ENCODE results near the gene MACROD2.

DNA sequence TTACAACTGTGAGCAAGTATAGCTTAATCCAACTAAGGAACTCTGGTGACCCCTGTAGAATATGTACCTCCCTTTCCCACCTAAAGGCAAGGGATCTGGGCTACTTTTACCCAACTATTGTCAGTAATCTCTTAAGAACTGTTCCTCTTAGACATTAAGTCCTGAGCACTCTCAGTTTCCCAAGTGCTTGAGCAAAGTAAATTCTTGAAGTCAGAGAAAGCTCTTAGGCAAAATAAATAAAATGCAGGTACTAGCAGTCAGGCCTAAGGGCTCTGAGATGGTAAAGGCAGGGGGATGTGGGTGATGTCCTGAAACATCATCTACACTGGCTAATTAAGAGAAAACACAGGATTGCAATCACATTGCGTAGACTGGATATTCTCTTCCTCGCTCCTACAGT lies 788.5 kb downstream of the MACROD2 start:
- TF ChIP-seq POLR2A (IDR thresholded peaks at IDR 0.05): no peak
- no peak for TF ChIP-seq POLR2AphosphoS5 (IDR thresholded peaks at IDR 0.05)
- TF ChIP-seq, protein P1, sequence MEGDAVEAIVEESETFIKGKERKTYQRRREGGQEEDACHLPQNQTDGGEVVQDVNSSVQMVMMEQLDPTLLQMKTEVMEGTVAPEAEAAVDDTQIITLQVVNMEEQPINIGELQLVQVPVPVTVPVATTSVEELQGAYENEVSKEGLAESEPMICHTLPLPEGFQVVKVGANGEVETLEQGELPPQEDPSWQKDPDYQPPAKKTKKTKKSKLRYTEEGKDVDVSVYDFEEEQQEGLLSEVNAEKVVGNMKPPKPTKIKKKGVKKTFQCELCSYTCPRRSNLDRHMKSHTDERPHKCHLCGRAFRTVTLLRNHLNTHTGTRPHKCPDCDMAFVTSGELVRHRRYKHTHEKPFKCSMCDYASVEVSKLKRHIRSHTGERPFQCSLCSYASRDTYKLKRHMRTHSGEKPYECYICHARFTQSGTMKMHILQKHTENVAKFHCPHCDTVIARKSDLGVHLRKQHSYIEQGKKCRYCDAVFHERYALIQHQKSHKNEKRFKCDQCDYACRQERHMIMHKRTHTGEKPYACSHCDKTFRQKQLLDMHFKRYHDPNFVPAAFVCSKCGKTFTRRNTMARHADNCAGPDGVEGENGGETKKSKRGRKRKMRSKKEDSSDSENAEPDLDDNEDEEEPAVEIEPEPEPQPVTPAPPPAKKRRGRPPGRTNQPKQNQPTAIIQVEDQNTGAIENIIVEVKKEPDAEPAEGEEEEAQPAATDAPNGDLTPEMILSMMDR (IDR thresholded peaks at IDR 0.05): no peak
- TF ChIP-seq EP300 (IDR thresholded peaks at IDR 0.05): no peak
